Raji (cell line): Measurements from ENCODE around the gene PLXDC2.

Source experiments
- POLR2A ChIP-seq: IDR thresholded peaks from 2 replicates; pipeline ENCODE4 v1.6.1; 2011; ENCODE audit warnings: low read depth, low read length, control low read depth; ENCODE audit not compliant: insufficient read depth

PLXDC2 gene

GRCh38 chr10:20144268-20144667 lies 328.0 kb downstream of the PLXDC2 start:
- no peak for TF ChIP-seq POLR2A

DNA sequence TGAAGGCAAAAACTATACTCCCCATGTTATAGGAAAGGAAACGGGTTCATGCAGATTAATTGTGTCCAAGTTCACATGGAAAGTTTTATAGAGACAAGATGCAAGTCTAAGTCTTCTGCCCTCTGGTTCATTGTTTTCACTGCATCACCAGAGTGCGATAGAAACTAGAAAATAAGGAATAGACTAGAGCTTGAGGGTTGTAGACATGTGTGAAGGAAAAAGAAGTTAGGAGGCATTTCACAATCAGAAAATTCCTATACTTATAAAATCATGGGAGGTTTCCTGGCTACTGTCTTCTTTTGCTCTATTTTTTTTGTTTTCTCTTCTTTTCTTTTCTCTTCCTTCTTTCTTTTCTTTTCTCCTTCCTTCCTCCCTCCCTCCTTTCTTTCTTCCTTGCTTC lies 329.8 kb downstream of the PLXDC2 start:
- no peak for TF ChIP-seq POLR2A

GRCh38 chr10:20147684-20148083 lies 331.5 kb downstream of the PLXDC2 start:
- TF ChIP-seq POLR2A: no peak

DNA sequence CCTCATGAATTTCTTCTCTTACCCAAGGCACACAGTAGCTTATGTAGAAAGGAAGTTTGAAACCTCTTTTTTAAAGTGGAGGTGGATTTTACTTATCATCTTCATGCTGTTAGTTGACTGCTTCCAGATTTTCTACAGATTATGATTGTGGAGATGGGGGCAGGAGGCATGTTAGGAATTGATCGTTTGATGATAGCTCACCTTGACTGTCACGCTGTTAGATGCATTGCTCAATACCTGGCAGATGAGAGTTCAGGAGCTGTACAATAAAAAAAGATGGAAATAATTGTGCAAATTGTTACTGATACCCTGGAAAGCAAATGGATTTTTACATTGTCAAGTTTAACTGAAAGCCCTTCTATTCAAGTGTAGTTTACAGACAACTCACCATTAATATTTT lies 340.3 kb downstream of the PLXDC2 start:
- no peak for TF ChIP-seq POLR2A

GRCh38 chr10:20157314-20157713 lies 341.1 kb downstream of the PLXDC2 start:
- TF ChIP-seq POLR2A: no peak

DNA sequence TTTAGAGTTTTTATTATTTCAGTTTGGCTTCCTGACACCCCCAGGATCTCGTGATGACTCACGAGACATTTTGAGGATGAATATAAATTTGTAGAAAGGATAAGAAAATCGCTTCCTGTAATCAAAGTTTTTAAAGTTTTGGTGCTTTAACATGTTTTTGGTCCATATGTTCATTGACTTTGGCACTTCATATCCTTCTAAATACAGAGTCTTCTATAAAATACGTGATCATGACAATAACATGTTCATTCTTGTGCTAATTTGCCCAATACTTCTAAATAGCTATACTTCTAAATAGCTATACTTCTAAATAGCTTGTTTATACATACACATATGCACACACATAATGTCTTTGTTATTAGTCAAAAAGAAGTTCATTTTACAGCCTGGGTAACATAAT lies 341.9 kb downstream of the PLXDC2 start:
- TF ChIP-seq POLR2A: no peak

GRCh38 chr10:20162123-20162522 lies 345.9 kb downstream of the PLXDC2 start:
- TF ChIP-seq POLR2A: no peak

DNA sequence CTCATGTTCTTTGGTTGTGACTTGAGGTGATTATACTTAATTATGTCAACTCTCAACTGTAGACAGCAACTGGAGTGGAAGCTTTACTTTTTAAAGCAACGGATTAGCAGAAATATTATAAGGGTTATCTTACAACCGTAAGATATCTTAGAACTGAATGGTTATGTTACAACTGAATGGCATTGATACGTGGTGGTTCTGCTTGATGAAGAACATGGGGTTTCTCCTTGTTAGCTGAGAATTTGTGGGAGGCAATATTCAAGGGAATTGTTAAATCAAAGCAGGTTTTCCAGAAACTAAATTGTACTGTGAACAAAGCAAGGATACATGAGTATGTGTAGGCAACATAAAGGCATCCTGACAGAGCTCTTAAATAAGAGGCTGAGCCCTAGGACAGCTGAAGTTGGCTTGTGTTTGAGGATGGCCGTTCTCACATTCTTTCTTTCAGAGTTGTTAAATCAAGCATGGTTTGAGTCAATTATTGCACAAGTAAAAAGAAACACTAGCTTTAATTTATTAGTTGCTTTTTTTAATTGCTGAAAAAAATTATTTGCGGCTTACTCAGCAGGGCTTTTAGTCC lies 350.0 kb downstream of the PLXDC2 start:
- TF ChIP-seq POLR2A: no peak

DNA sequence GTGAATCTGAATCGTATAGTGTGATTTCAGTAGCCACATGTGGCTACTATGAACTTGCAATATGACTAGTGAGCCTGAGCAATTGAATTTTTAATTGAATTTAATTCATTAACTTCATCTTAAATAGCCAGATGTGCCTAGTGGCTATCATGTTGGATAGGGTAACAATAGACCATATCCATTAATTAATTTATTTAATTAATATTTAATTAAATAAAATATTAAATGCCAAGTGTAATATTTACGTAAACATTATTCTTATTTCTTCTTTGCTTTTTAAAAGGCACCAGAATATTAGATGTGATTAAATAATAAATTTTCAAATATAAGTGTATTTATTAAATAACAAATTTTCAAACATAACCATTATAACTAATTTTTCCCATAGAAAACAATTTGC lies 354.4 kb downstream of the PLXDC2 start:
- TF ChIP-seq POLR2A: no peak

DNA sequence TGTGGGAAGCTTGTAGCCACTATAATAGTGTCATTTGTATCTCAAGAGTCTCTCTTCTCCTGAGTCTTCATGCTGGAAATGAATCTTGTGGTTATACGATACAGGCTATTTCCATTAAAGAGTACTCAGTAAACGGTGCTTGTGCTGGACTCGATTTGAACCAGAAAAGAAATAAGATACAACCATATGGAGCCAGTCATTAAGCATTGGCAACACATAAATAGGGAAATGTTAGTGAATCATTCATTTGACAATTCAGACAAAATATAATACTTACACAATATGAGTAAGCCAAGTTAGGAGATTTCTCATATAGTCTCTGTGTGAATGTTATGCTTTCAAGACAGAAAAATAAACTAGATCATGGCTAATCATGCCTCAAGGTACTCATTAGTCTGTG lies 356.8 kb downstream of the PLXDC2 start:
- TF ChIP-seq POLR2A: no peak

DNA sequence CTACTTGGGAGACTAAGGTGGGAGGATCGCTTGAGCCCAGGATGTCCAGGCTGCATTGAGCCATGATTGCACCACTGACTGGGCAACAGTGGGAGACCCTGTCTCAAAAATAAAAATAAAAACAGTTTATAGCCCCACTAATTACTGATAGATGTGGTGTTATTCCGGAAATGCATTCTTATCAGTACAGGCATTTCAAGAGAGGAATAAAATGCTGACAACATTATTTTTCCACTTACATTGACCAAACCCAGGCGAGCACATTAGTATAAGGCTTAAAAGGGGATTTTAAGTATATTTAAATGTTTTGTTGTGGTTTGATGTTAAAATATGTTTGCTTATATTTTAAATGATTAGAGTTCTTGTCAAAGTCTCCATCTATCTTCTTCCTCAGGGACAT lies 359.5 kb downstream of the PLXDC2 start:
- TF ChIP-seq POLR2A: no peak

GRCh38 chr10:20180766-20181165 lies 364.5 kb downstream of the PLXDC2 start:
- TF ChIP-seq POLR2A: no peak

- TF ChIP-seq POLR2A: no peak
Observed at GRCh38 chr10:20181434-20181833, 365.2 kb downstream of the PLXDC2 start.

DNA sequence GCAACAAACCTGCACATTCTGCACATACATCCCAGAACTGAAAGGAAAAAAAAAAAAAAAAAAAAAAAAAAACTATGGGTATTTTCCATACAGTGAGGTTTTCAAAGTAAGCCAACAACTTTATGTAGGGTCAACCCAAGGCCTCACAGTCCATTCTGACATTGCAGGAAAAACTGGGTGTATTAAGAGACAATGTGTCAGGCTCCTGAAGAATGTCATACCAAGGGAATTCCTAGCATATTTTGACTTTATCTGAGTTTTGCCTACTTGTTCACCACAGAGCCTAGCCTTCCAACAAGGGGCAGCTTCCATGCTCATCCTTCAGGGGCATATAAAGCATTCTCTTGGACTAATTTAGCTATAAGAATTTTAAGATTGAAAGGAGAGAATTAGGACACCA lies 368.9 kb downstream of the PLXDC2 start:
- TF ChIP-seq POLR2A: no peak

- no peak for TF ChIP-seq POLR2A
Observed at GRCh38 chr10:20195076-20195475, 378.8 kb downstream of the PLXDC2 start.

DNA sequence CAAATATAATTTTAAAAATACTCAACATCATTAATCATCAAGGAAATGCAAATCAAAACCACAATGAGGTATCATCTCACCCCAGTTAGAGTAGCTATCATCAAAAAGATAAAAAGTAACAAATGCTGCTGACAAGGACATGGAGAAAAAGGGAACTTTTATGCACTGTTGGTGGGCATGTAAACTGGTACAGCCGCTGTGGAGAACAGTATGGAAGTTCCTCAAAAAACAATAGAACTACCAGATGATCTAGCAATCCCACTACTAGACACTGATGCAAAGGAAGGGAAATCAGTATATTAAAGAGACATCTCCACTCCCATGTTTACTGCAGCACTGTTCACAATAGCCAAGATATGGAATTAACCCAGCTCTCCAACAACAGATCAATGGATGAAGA lies 384.5 kb downstream of the PLXDC2 start:
- TF ChIP-seq POLR2A: no peak

DNA sequence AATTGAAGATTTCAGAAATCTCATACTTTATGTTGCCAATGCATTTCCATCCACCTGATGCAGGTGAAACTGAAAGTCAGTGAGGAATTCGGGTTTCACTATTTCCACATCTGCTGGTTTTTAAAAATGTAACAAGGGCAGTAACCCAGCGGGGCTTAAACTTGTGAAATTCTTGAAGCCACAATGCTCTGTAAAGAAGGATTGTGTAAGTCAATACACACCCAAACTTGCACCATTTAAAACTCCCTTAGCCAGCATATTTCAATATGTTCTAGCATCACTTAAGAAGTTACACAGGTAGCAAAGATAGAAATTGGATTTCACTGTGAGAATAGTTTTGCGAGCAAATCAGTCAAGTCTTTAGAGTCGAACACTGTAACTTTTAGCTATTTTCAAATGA lies 386.1 kb downstream of the PLXDC2 start:
- TF ChIP-seq POLR2A: no peak

GRCh38 chr10:20207653-20208052 lies 391.4 kb downstream of the PLXDC2 start:
- TF ChIP-seq POLR2A: no peak

- TF ChIP-seq POLR2A: no peak
Observed at GRCh38 chr10:20215547-20216152, 399.4 kb downstream of the PLXDC2 start.
